ENCODE measurements around the gene TOLLIP.

TOLLIP gene

GRCh38 chr11:1317993-1318392 lies 8.6 kb upstream of the TOLLIP start:
- ChIA-PET POLR2A (no interaction called here), CTCF (no interaction called here)

More at GRCh38 chr11:1317993-1318392, 8.6 kb upstream of the TOLLIP start:
- H3K4me3 ChIP-seq (ENCODE audit: low read depth, low read length): no peak overlapping the region
- no peak overlapping the region for H3K27ac ChIP-seq (ENCODE audit: extremely low read depth, low read depth, low read length)
- H3K36me3 ChIP-seq (ENCODE audit: control insufficient read depth in 2 of 2, insufficient read depth in 1 of 2, low read length in 2 of 2): no peaks in the 10 kb centered on the region
- no peaks in the 10 kb centered on the region for H3K4me1 ChIP-seq (ENCODE audit: control insufficient read depth, insufficient read depth, low read length)
- H3K9me3 ChIP-seq (ENCODE audit: control insufficient read depth, insufficient read depth, low read depth, low read length): no peaks in the 10 kb centered on the region
- no peak for TF ChIP-seq ZNF148 (tag by site-specific recombination; IDR thresholded peaks at IDR 0.05; ENCODE audit: borderline replicate concordance)
- TF ChIP-seq ZNF501 (tag by site-specific recombination; IDR thresholded peaks at IDR 0.05): no peak
- no peak for TF ChIP-seq ZNF792 (tag by site-specific recombination; IDR thresholded peaks at IDR 0.05)
- TF ChIP-seq, protein P1, sequence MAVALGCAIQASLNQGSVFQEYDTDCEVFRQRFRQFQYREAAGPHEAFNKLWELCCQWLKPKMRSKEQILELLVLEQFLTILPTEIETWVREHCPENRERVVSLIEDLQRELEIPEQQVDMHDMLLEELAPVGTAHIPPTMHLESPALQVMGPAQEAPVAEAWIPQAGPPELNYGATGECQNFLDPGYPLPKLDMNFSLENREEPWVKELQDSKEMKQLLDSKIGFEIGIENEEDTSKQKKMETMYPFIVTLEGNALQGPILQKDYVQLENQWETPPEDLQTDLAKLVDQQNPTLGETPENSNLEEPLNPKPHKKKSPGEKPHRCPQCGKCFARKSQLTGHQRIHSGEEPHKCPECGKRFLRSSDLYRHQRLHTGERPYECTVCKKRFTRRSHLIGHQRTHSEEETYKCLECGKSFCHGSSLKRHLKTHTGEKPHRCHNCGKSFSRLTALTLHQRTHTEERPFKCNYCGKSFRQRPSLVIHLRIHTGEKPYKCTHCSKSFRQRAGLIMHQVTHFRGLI (tag by site-specific recombination; IDR thresholded peaks at IDR 0.05): no peak
- TF ChIP-seq HOXC10 (CRISPR knock-in tag; IDR thresholded peaks at IDR 0.05): no peak
- TF ChIP-seq ZNF704 (tag by site-specific recombination; IDR thresholded peaks at IDR 0.05): no peak
- no peak for TF ChIP-seq ZNF184 (tag by site-specific recombination; IDR thresholded peaks at IDR 0.05)
- TF ChIP-seq ZBTB11 (tag by site-specific recombination; conservative IDR thresholded peaks at IDR 0.05; ENCODE audit: low read depth): no peak
- TF ChIP-seq, protein P2, sequence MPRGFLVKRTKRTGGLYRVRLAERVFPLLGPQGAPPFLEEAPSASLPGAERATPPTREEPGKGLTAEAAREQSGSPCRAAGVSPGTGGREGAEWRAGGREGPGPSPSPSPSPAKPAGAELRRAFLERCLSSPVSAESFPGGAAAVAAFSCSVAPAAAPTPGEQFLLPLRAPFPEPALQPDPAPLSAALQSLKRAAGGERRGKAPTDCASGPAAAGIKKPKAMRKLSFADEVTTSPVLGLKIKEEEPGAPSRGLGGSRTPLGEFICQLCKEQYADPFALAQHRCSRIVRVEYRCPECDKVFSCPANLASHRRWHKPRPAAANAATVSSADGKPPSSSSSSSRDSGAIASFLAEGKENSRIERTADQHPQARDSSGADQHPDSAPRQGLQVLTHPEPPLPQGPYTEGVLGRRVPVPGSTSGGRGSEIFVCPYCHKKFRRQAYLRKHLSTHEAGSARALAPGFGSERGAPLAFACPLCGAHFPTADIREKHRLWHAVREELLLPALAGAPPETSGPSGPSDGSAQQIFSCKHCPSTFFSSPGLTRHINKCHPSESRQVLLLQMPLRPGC (tag by site-specific recombination; IDR thresholded peaks at IDR 0.05): no peak
- no peak for TF ChIP-seq HOXA7 (CRISPR knock-in tag; IDR thresholded peaks at IDR 0.05; ENCODE audit: borderline replicate concordance)
- no peak for TF ChIP-seq ZNF366 (tag by site-specific recombination; conservative IDR thresholded peaks at IDR 0.05)

Measured in HEK293 (cell line).